ENCODE data around the gene SLU7.

Gene SLU7

DNA sequence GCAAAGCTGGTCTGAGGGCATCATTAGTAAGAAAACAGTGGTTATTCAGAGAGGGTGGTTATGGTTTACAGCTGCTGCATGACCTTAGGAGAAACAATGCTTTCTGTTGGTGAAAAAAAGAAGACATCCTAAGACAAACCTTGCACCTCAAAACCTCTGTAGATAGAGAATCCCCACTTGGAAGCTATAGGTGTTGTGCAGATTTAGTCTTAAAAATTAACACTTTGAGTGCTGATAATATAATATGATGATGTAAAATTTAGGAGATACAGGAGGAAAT lies 1.4 kb upstream of the SLU7 start:
- DNase-seq (ENCODE audit: low read depth in 1 of 2, low spot score in 1 of 2), result no peak
- no peak overlapping the region for H3K4me3 ChIP-seq (replicated peaks; ENCODE audit: insufficient read depth, low read length)
- no peak for TF ChIP-seq CTCF (IDR thresholded peaks at IDR 0.05; ENCODE audit: insufficient read depth, low read length)
- TF ChIP-seq, protein P1, sequence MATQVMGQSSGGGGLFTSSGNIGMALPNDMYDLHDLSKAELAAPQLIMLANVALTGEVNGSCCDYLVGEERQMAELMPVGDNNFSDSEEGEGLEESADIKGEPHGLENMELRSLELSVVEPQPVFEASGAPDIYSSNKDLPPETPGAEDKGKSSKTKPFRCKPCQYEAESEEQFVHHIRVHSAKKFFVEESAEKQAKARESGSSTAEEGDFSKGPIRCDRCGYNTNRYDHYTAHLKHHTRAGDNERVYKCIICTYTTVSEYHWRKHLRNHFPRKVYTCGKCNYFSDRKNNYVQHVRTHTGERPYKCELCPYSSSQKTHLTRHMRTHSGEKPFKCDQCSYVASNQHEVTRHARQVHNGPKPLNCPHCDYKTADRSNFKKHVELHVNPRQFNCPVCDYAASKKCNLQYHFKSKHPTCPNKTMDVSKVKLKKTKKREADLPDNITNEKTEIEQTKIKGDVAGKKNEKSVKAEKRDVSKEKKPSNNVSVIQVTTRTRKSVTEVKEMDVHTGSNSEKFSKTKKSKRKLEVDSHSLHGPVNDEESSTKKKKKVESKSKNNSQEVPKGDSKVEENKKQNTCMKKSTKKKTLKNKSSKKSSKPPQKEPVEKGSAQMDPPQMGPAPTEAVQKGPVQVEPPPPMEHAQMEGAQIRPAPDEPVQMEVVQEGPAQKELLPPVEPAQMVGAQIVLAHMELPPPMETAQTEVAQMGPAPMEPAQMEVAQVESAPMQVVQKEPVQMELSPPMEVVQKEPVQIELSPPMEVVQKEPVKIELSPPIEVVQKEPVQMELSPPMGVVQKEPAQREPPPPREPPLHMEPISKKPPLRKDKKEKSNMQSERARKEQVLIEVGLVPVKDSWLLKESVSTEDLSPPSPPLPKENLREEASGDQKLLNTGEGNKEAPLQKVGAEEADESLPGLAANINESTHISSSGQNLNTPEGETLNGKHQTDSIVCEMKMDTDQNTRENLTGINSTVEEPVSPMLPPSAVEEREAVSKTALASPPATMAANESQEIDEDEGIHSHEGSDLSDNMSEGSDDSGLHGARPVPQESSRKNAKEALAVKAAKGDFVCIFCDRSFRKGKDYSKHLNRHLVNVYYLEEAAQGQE (IDR thresholded peaks at IDR 0.05; ENCODE audit: insufficient replicate concordance, low read depth), result no peak
- no peak for TF ChIP-seq GABPA (IDR thresholded peaks at IDR 0.05; ENCODE audit: low read depth)
- no peak for TF ChIP-seq SPI1 (IDR thresholded peaks at IDR 0.05; ENCODE audit: borderline replicate concordance, low read depth)
- no peak for TF ChIP-seq POLR2AphosphoS5 (IDR thresholded peaks at IDR 0.05; ENCODE audit: low read depth)
- no peaks in the 10 kb centered on the region for H3K27me3 ChIP-seq (ENCODE audit: insufficient read depth, poor library complexity, severe bottlenecking)
- peak overlapping the region; percentile 84 for H3K27ac ChIP-seq (replicated peaks)

GRCh38 chr5:160419458-160420330 lies 813 bp upstream of the SLU7 start:
- H3K4me3 ChIP-seq (replicated peaks; ENCODE audit: insufficient read depth, low read length), result peak overlapping the region; percentile 95
- TF ChIP-seq SPI1 (IDR thresholded peaks at IDR 0.05; ENCODE audit: borderline replicate concordance, low read depth), result no peak
- no peak for TF ChIP-seq POLR2AphosphoS5 (IDR thresholded peaks at IDR 0.05; ENCODE audit: low read depth)
- no peak for TF ChIP-seq GABPA (IDR thresholded peaks at IDR 0.05; ENCODE audit: low read depth)
- TF ChIP-seq, protein P1 (IDR thresholded peaks at IDR 0.05; ENCODE audit: insufficient replicate concordance, low read depth), result no peak
- no peak for DNase-seq (ENCODE audit: low read depth in 1 of 2, low spot score in 1 of 2)
- peak overlapping the region; percentile 84 for H3K27ac ChIP-seq (replicated peaks)
- no peaks in the 10 kb centered on the region for H3K27me3 ChIP-seq (ENCODE audit: insufficient read depth, poor library complexity, severe bottlenecking)

DNA sequence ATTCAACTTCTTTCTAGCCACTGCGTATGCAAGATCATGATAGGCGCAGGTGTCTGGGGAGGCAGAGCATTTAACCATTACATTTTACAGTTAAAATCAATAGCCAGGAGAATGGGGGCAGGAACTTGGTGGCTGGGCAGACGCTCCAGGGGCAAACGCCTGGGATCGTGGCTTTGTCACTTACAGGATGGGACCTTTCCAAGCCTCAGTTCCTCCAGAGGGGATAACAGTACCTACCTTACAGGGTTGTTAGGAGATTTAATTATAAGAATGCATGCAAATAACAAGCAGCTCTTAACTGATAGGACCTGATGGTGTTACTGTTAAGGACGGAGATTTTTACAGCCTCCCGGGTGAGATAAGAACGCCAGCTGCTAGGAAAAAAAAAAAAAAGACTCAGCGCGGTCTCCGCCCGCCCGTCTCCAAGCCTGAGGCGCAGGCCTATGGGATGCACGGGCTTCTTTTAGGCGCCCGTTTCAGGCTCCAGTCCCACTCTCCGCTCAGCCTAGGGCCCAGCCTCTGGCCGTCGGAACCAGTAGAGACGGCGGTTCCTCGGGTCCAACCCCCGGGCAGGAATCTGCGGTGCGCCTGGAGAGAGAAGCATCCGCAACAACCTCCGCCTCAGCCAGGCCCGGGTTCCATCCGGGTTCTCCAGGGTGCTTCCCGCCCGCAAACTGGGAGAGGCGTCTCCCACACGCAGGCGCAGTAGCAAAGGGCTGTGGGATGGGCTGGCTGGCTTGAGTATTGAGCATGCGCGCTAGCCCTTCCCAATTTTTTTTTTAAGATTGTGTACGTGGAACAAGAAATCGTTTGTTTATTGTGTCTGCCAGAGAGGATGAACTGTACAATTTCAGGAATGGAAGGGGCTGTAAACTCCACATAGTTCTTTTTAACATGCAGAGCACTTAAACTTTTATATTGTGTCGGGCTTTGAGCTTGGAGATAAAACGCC lies 19.2 kb downstream of the SLU7 start, which contains the start of gene FAM200C:
FAM200C (minus strand) TSS at position 653 of the 952 bp plus-strand sequence. CDS start 4,564 bp downstream, outside the sequence.
- no peaks in the 10 kb centered on the region for H3K27me3 ChIP-seq (ENCODE audit: insufficient read depth, poor library complexity, severe bottlenecking)
- peak; percentile 78 to 88 for DNase-seq (ENCODE audit: low read depth in 1 of 2, low spot score in 1 of 2)
- H3K4me3 ChIP-seq (replicated peaks; ENCODE audit: insufficient read depth, low read length), result peak within 1 kb of the TSS; percentile 72
- peak; percentile 85 for TF ChIP-seq POLR2AphosphoS5 (IDR thresholded peaks at IDR 0.05; ENCODE audit: low read depth)
- no peak for TF ChIP-seq CTCF (IDR thresholded peaks at IDR 0.05; ENCODE audit: insufficient read depth, low read length)
- no peak for TF ChIP-seq GABPA (IDR thresholded peaks at IDR 0.05; ENCODE audit: low read depth)
- TF ChIP-seq, protein P1 (IDR thresholded peaks at IDR 0.05; ENCODE audit: insufficient replicate concordance, low read depth), result no peak
- no peak for TF ChIP-seq SPI1 (IDR thresholded peaks at IDR 0.05; ENCODE audit: borderline replicate concordance, low read depth)
- peak within 1 kb of the TSS; percentile 74 for H3K27ac ChIP-seq (replicated peaks)
